ENCODE results near the gene NOL12. TPM values are rescaled to one million over a fixed set of nuclear protein-coding genes. Genes with fewer than 3 reads are reported as not detected.

Gene NOL12
- total RNA-seq, 1 experiment from 2014 or later = 32.7 TPM

DNA sequence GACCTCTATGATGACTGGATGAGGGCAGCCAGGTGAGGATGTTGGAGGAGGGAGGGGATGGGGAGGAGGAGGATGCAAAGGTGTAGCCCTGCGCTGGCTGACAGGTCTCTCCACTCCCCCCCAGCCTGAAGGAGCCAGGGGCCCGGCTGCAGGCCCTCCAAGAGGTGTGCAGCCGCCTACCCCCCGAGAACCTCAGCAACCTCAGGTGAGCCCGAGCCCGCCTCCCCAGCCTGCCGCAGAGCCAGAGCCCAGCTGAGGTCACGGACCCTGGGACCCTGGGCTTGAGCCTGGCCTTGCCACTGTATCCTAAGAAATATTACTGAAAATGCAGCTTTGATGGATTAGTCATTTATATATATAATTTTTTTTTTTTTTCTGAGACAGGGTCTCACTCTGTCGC lies 38.8 kb upstream of the NOL12 start:
- intact Hi-C loops (cut with micrococcal nuclease; ENCODE audit: unreplicated experiment) = no loop called here
- DNase-seq (ENCODE audit: low read depth, low spot score) (no peak), ATAC-seq (no peak)
- no peaks in the 10 kb centered on the region for H3K4me1 ChIP-seq (ENCODE audit: control insufficient read depth, insufficient read depth, low read length)
- no peaks in the 10 kb centered on the region for H3K27me3 ChIP-seq (ENCODE audit: control insufficient read depth, insufficient read depth, low read length)
- no peak overlapping the region for H3K27ac ChIP-seq (ENCODE audit: low read length)
- POLR2A ChIA-PET = no interaction called here
- BruUV-seq (replicated peaks) = no TSS peak
- H3K36me3 ChIP-seq (ENCODE audit: control insufficient read depth, insufficient read depth, low read length) = no peaks in the 10 kb centered on the region
- no peak overlapping the region for H3K4me3 ChIP-seq (ENCODE audit: low read depth in 2 of 2, low read length in 2 of 2)
- in situ Hi-C loops (cut with HindIII; ENCODE audit: low pct_unique_long_range_greater_than_20kb, low sequenced_read_pairs) = no loop called here
- TF ChIP-seq, protein P1, sequence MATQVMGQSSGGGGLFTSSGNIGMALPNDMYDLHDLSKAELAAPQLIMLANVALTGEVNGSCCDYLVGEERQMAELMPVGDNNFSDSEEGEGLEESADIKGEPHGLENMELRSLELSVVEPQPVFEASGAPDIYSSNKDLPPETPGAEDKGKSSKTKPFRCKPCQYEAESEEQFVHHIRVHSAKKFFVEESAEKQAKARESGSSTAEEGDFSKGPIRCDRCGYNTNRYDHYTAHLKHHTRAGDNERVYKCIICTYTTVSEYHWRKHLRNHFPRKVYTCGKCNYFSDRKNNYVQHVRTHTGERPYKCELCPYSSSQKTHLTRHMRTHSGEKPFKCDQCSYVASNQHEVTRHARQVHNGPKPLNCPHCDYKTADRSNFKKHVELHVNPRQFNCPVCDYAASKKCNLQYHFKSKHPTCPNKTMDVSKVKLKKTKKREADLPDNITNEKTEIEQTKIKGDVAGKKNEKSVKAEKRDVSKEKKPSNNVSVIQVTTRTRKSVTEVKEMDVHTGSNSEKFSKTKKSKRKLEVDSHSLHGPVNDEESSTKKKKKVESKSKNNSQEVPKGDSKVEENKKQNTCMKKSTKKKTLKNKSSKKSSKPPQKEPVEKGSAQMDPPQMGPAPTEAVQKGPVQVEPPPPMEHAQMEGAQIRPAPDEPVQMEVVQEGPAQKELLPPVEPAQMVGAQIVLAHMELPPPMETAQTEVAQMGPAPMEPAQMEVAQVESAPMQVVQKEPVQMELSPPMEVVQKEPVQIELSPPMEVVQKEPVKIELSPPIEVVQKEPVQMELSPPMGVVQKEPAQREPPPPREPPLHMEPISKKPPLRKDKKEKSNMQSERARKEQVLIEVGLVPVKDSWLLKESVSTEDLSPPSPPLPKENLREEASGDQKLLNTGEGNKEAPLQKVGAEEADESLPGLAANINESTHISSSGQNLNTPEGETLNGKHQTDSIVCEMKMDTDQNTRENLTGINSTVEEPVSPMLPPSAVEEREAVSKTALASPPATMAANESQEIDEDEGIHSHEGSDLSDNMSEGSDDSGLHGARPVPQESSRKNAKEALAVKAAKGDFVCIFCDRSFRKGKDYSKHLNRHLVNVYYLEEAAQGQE (IDR thresholded peaks at IDR 0.05; ENCODE audit: insufficient read depth in 1 of 2, low read depth in 2 of 2, low read length in 1 of 2) = no peak
- TF ChIP-seq TCF7L2 (IDR thresholded peaks at IDR 0.05; ENCODE audit: low read depth, low read length) (no peak), SIN3A (IDR thresholded peaks at IDR 0.05; ENCODE audit: borderline replicate concordance, insufficient read depth, low read depth, low read length) (no peak)
- TF ChIP-seq, protein P2, sequence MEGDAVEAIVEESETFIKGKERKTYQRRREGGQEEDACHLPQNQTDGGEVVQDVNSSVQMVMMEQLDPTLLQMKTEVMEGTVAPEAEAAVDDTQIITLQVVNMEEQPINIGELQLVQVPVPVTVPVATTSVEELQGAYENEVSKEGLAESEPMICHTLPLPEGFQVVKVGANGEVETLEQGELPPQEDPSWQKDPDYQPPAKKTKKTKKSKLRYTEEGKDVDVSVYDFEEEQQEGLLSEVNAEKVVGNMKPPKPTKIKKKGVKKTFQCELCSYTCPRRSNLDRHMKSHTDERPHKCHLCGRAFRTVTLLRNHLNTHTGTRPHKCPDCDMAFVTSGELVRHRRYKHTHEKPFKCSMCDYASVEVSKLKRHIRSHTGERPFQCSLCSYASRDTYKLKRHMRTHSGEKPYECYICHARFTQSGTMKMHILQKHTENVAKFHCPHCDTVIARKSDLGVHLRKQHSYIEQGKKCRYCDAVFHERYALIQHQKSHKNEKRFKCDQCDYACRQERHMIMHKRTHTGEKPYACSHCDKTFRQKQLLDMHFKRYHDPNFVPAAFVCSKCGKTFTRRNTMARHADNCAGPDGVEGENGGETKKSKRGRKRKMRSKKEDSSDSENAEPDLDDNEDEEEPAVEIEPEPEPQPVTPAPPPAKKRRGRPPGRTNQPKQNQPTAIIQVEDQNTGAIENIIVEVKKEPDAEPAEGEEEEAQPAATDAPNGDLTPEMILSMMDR (IDR thresholded peaks at IDR 0.05) = no peak
- H3K9me3 ChIP-seq (ENCODE audit: control insufficient read depth, insufficient read depth, low read depth, low read length) = no peaks in the 10 kb centered on the region
- CTCF ChIA-PET = no interaction called here

DNA sequence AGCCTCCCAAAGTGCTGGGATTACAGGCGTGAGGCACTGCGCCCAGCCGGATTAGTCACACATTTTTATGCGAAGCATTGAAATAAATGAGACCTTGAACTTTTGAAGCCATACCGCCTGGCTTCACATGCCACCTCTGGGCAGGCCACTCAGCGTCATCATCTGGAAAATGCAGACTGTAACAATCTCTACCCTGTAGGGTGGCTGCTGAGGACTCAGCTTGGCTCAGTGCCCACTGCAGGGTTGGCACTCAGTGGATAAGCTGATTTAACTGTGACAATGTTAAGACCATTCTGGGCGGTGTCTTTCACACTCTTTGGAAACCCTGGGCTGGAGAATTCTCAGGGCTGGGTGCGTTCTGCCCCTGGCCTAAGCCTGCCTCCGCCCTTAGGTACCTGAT lies 38.2 kb upstream of the NOL12 start:
- TF ChIP-seq POLR2AphosphoS5 (IDR thresholded peaks at IDR 0.05; ENCODE audit: low read depth, low read length) (no peak), TCF7L2 (IDR thresholded peaks at IDR 0.05; ENCODE audit: low read depth, low read length) (no peak), SIN3A (IDR thresholded peaks at IDR 0.05; ENCODE audit: borderline replicate concordance, insufficient read depth, low read depth, low read length) (no peak)
- TF ChIP-seq, protein P1 (IDR thresholded peaks at IDR 0.05; ENCODE audit: insufficient read depth in 1 of 2, low read depth in 2 of 2, low read length in 1 of 2) = no peak
- TF ChIP-seq, protein P2 (IDR thresholded peaks at IDR 0.05) = no peak
- Histone ChIP-seq H3K9me3 (ENCODE audit: control insufficient read depth, insufficient read depth, low read depth, low read length) (no peaks in the 10 kb centered on the region), H3K4me1 (ENCODE audit: control insufficient read depth, insufficient read depth, low read length) (no peaks in the 10 kb centered on the region), H3K36me3 (ENCODE audit: control insufficient read depth, insufficient read depth, low read length) (no peaks in the 10 kb centered on the region), H3K27me3 (ENCODE audit: control insufficient read depth, insufficient read depth, low read length) (no peaks in the 10 kb centered on the region), H3K27ac (ENCODE audit: low read length) (no peak overlapping the region), H3K4me3 (ENCODE audit: low read depth in 2 of 2, low read length in 2 of 2) (no peak overlapping the region)
- in situ Hi-C loops (cut with HindIII; ENCODE audit: low pct_unique_long_range_greater_than_20kb, low sequenced_read_pairs) = no loop called here
- BruUV-seq (replicated peaks) = no TSS peak
- DNase-seq (ENCODE audit: low read depth, low spot score) = no peak
- POLR2A ChIA-PET = no interaction called here
- no peak for ATAC-seq
- intact Hi-C loops (cut with micrococcal nuclease; ENCODE audit: unreplicated experiment) = no loop called here
- CTCF ChIA-PET = no interaction called here

Data from Panc1 (cell line).